MCF 10A (cell line): ENCODE measurements around the gene CNPY4. TPM values are rescaled to one million over a fixed set of nuclear protein-coding genes. Genes with fewer than 3 reads are reported as not detected.
A peak's percentile ranks its signal among the peaks of the same experiment; 100 is the strongest.

Experiments used
- BruUV-seq: library from RNA; stranded (reverse); fragments of 400-500 nt; replicated peaks from 2 replicates; lab custom pipeline; 2021; lab: Mats Ljungman, UMichigan
- CTCF ChIA-PET: fragments of 300-600 bp; sonication (Branson Sonifier 250); formaldehyde crosslinking; extraction: SDS; loops from one replicate; lab custom pipeline; 2021; ENCODE audit warnings: antibody characterized with exemption, inconsistent platforms; lab: Yijun Ruan, JAX
- POLR2A ChIA-PET: fragments of 300-600, 350-650 bp; sonication (Branson Sonifier 250); formaldehyde crosslinking; extraction: SDS; loops from one replicate; lab custom pipeline; 2020; ENCODE audit warnings: antibody characterized with exemption, inconsistent platforms; lab: Yijun Ruan, JAX
- DNase-seq: peaks from one replicate; pipeline ENCODE4 v3.0.0-alpha.2; 2018; ENCODE audit not compliant: unreplicated experiment
- H3K27ac Mint-ChIP-seq: one replicate; pipeline ENCODE4 v1.8.0; 2022; ENCODE audit warnings: mild to moderate bottlenecking, low read depth, mixed read lengths; ENCODE audit not compliant: unreplicated experiment
- H3K27me3 Mint-ChIP-seq: one replicate; pipeline ENCODE4 v1.8.0; 2022; ENCODE audit warnings: mixed read lengths; ENCODE audit not compliant: insufficient read depth, unreplicated experiment
- H3K36me3 Mint-ChIP-seq: one replicate; pipeline ENCODE4 v1.8.0; 2022; ENCODE audit warnings: mild to moderate bottlenecking, moderate library complexity, mixed read lengths; ENCODE audit not compliant: insufficient read depth, unreplicated experiment
- H3K4me1 Mint-ChIP-seq: one replicate; pipeline ENCODE4 v1.8.0; 2022; ENCODE audit warnings: mixed read lengths; ENCODE audit not compliant: insufficient read depth, unreplicated experiment
- H3K4me3 Mint-ChIP-seq: one replicate; pipeline ENCODE4 v1.8.0; 2022; ENCODE audit warnings: mild to moderate bottlenecking, moderate library complexity, mixed read lengths; ENCODE audit not compliant: unreplicated experiment
- H3K9me3 Mint-ChIP-seq: one replicate; pipeline ENCODE4 v1.8.0; 2022; ENCODE audit warnings: mixed read lengths; ENCODE audit not compliant: unreplicated experiment
- CTCF ChIP-seq: fragments of 200-600 bp; IDR thresholded peaks from one replicate; pipeline ENCODE4 v1.8.0; 2022; ENCODE audit warnings: antibody characterized with exemption, mild to moderate bottlenecking; ENCODE audit not compliant: unreplicated experiment
- intact Hi-C: fragments of 100-400 bp; cut with micrococcal nuclease; formaldehyde crosslinking; loops from 2 replicates; pipeline ENCODE4 v1.14.1; 2022
- total RNA-seq: library from RNA; stranded (reverse); gene quantifications from 2 replicates; pipeline ENCODE4 v1.2.3, GENCODE V29; 2022

CNPY4 gene
- total RNA-seq, 1 experiment from 2014 or later: 2.9 TPM

DNA sequence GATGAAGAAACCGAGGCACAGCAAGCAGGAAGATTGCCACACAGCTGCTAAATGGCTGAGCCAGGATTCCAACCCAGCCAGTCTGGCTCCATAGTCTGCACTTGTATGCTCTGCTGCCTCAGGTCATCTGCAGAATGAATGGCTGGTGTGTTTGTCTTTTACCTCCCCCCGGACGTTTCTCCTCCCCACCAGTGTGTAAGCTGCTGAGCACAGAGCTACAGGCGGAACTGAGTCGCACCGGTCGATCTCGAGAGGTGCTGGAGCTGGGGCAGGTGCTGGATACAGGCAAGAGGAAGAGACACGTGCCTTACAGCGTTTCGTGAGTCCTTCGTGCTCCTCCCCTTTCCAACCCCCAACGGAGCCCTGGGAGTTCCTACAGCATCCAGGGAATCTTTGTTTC, 2.6 kb downstream of the CNPY4 start:
- ChIA-PET CTCF (no interaction called here), POLR2A (interaction anchor here (0.6 to 5.3 kb wide), 3 partner anchors 8 to 50 kb away, joined by 3 to 47 read pairs (median 3); partner anchors contain the start of genes AP4M1 and MCM7)
- TF ChIP-seq CTCF: no peak
- H3K27ac Mint-ChIP-seq: no peak overlapping the region
- intact Hi-C loops: no loop called here
- H3K4me1 Mint-ChIP-seq: peaks cover 7% of the 10 kb centered on the region
- peaks cover 5% of the 10 kb centered on the region for H3K36me3 Mint-ChIP-seq
- no peak for DNase-seq
- no peaks in the 10 kb centered on the region for H3K9me3 Mint-ChIP-seq
- BruUV-seq: no TSS peak
- H3K27me3 Mint-ChIP-seq: no peaks in the 10 kb centered on the region
- no peak overlapping the region for H3K4me3 Mint-ChIP-seq

GRCh38 chr7:100122568-100122967, 3.1 kb downstream of the CNPY4 start:
- H3K36me3 Mint-ChIP-seq: peaks cover 5% of the 10 kb centered on the region
- intact Hi-C loops: no loop called here
- H3K9me3 Mint-ChIP-seq: no peaks in the 10 kb centered on the region
- DNase-seq: no peak
- BruUV-seq: no TSS peak
- no peak overlapping the region for H3K4me3 Mint-ChIP-seq
- POLR2A ChIA-PET: interaction anchor here (0.6 to 5.3 kb wide), 3 partner anchors 21 to 51 kb away, joined by 3 to 47 read pairs (median 3); partner anchors contain the start of genes AP4M1 and MCM7
- no peak overlapping the region for H3K27ac Mint-ChIP-seq
- CTCF ChIA-PET: no interaction called here
- no peak for TF ChIP-seq CTCF
- H3K4me1 Mint-ChIP-seq: peaks cover 7% of the 10 kb centered on the region
- no peaks in the 10 kb centered on the region for H3K27me3 Mint-ChIP-seq

GRCh38 chr7:100124301-100125230, 5.1 kb downstream of the CNPY4 start:
- no TSS peak for BruUV-seq
- DNase-seq: no peak
- Mint-ChIP-seq H3K9me3 (no peaks in the 10 kb centered on the region), H3K4me3 (peak overlapping the region; percentile 45), H3K27me3 (no peaks in the 10 kb centered on the region), H3K4me1 (peaks cover 7% of the 10 kb centered on the region), H3K36me3 (peaks cover 5% of the 10 kb centered on the region), H3K27ac (no peak overlapping the region)
- intact Hi-C loops: loop anchor here (5.0 kb wide), 1 partner anchor 132 kb away; no protein-coding TSS in a partner anchor
- ChIA-PET POLR2A (interaction anchor here (0.7 to 5.3 kb wide), 4 partner anchors 23 to 1022 kb away, joined by 3 to 47 read pairs (median 3); partner anchors contain the start of genes AP4M1, COPS6 and MCM7), CTCF (interaction anchor here (0.6 kb wide), 1 partner anchor 8 kb away, joined by 4 read pairs; no protein-coding TSS in a partner anchor)
- no peak for TF ChIP-seq CTCF
